GM12801 (cell line): ENCODE measurements around the gene ZNF629.

Source experiments
- CTCF ChIP-seq: IDR thresholded peaks from one replicate; pipeline ENCODE4 v1.5.1; 2011; ENCODE audit warnings: control low read depth; ENCODE audit not compliant: insufficient read length; ENCODE audit errors: extremely low read depth

The ZNF629 gene

GRCh38 chr16:30793508-30794069, 6.6 kb upstream of the ZNF629 start:
- TF ChIP-seq CTCF, result no peak

- no peak for TF ChIP-seq CTCF
These were observed 791 bp upstream of the ZNF629 start for GRCh38 chr16:30787613-30788378.

- no peak for TF ChIP-seq CTCF
These were observed 680 bp downstream of the ZNF629 start for GRCh38 chr16:30786115-30786935.

GRCh38 chr16:30785126-30786106, 1.6 kb downstream of the ZNF629 start:
- no peak for TF ChIP-seq CTCF

- TF ChIP-seq CTCF, result no peak
These were observed 2.8 kb downstream of the ZNF629 start for GRCh38 chr16:30784215-30784614.

- no peak for TF ChIP-seq CTCF
These were observed 3.5 kb downstream of the ZNF629 start for GRCh38 chr16:30783280-30784109.
